Measurements from ENCODE around the gene KLF1.
"Not testable (repeated sequence)": the region's sequence is repeated elsewhere in the genome, so short reads cannot be mapped to it uniquely, and the experiment has no call there.

KLF1 gene

DNA sequence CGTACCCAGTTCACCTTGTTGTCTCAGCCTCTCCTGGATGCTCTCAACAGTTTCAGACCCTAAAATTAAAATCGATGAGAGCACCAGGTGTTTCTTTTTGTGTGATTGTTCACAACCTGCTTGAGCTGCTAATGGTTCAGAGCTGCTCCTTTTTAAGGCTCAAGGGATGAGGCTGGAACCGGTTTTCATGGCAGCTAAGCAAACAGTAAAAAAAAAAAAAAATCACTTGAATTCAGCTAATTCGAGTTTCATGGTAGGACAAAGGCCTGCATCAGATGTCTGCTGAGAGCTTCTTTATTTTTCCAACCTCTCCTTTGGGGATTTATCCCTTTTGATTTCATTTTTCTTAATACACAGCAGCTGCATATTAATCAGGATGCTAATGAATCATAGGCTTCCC is 25.6 kb upstream of the KLF1 start:
- TF ChIP-seq, protein P1, sequence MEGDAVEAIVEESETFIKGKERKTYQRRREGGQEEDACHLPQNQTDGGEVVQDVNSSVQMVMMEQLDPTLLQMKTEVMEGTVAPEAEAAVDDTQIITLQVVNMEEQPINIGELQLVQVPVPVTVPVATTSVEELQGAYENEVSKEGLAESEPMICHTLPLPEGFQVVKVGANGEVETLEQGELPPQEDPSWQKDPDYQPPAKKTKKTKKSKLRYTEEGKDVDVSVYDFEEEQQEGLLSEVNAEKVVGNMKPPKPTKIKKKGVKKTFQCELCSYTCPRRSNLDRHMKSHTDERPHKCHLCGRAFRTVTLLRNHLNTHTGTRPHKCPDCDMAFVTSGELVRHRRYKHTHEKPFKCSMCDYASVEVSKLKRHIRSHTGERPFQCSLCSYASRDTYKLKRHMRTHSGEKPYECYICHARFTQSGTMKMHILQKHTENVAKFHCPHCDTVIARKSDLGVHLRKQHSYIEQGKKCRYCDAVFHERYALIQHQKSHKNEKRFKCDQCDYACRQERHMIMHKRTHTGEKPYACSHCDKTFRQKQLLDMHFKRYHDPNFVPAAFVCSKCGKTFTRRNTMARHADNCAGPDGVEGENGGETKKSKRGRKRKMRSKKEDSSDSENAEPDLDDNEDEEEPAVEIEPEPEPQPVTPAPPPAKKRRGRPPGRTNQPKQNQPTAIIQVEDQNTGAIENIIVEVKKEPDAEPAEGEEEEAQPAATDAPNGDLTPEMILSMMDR (conservative IDR thresholded peaks at IDR 0.05; ENCODE audit: low read depth, low read length): no peak
- no peak for DNase-seq (ENCODE audit: low read depth)
- peak overlapping the region; percentile 26 for H3K4me3 ChIP-seq (ENCODE audit: low read length)

GRCh38 chr19:12907166-12907565 is 20.2 kb upstream of the KLF1 start:
- no peak overlapping the region for H3K4me3 ChIP-seq (ENCODE audit: low read length)
- TF ChIP-seq, protein P1 (conservative IDR thresholded peaks at IDR 0.05; ENCODE audit: low read depth, low read length): no peak
- DNase-seq (ENCODE audit: low read depth): no peak

- no peak for DNase-seq (ENCODE audit: low read depth)
- TF ChIP-seq, protein P1 (conservative IDR thresholded peaks at IDR 0.05; ENCODE audit: low read depth, low read length): no peak
- no peak overlapping the region for H3K4me3 ChIP-seq (ENCODE audit: low read length)
Measured at GRCh38 chr19:12899891-12900518, 13.0 kb upstream of the KLF1 start.

DNA sequence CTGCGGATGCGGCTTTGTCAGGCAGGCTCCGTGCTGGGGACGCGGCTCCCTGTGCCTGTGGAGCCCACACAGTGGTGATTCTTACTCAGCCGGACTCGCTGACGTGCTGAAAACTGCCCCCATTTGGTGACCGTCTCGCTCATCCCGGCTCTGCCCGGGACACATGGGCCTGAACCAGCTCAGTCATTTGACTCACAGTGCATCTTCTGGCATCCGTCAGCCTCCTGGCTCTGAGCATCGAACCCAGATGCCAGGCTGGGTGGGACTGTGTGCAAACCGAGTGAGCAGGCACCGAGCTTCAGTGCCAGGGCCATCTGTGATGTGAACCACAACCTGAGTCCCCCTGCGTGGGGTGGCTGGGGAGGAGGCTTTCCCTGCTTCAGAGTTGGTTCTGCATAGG is 9.5 kb upstream of the KLF1 start:
- H3K4me3 ChIP-seq (ENCODE audit: low read length): no peak overlapping the region
- TF ChIP-seq, protein P1 (conservative IDR thresholded peaks at IDR 0.05; ENCODE audit: low read depth, low read length): no peak
- no peak for DNase-seq (ENCODE audit: low read depth)

GRCh38 chr19:12893582-12893981 is 6.6 kb upstream of the KLF1 start:
- H3K4me3 ChIP-seq (ENCODE audit: low read length): no peak overlapping the region
- DNase-seq (ENCODE audit: low read depth): no peak
- TF ChIP-seq, protein P1 (conservative IDR thresholded peaks at IDR 0.05; ENCODE audit: low read depth, low read length): no peak

DNA sequence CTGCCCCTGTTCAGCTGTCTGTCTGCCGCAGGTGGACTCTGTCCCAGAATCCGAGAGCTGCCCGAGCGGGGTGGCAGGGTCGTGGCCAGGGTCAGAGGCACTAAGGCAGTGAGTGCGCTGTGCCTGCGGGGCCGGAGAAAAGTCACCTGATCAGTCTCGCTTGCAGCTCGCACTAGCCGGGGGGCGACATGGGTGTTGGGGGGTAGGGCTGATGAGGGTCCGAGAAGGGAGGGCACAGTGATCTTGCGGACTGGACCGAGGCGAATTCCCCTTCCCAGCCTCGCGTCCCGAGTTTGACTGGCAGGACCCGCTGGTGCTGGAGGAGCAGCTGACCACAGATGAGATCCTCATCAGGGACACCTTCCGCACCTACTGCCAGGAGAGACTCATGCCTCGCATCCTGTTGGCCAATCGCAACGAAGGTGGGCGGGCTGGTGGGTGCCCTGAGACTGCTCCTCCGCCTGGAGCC is 4.6 kb upstream of the KLF1 start:
- TF ChIP-seq, protein P1 (conservative IDR thresholded peaks at IDR 0.05; ENCODE audit: low read depth, low read length): no peak
- H3K4me3 ChIP-seq (ENCODE audit: low read length): peak overlapping the region; percentile 91
- DNase-seq (ENCODE audit: low read depth): no peak

DNA sequence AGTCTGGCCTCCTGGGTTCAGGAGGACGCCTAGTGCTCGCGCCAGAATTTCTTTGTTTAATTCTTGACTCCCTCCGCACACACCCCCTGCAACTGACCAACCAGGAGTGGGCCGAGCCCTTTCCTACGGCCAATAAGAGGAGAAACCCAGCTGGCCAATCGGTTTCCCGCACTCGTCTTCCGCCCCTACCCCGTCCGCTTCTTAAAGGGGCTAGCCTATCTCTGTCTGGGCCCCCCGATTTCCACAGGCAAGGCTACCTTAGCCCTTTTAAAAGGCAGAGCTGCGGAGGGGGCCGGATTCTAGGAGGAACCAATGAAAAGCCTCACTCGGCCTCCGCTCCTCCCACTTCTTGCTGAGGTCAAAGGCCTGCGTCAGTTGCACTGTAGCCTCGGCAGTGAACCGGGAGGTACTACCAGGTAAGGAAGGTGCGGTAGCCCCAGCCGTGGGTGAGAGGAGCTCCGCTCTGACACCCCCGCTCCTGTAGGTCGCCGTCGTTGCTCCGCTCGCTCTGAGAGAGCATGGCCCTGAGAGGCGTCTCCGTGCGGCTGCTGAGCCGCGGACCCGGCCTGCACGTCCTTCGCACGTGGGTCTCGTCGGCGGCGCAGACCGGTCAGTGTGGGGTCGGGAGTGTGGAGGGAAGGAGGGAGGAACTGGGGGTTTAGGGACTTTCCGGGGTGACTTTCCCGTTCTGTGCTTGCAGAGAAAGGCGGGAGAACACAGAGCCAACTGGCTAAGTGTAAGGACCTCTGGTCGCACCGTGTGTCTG is 4.0 kb upstream of the KLF1 start, which contains the start of gene GCDH:
Gene GCDH, plus strand, starts transcription at position 374 of the 766 bp plus-strand sequence. Its CDS starts 145 bp downstream, at position 519.
- H3K4me3 ChIP-seq (ENCODE audit: low read length): peak within 1 kb of the TSS; percentile 91
- DNase-seq (ENCODE audit: low read depth): peak; percentile 97
- TF ChIP-seq, protein P1 (conservative IDR thresholded peaks at IDR 0.05; ENCODE audit: low read depth, low read length): no peak

DNA sequence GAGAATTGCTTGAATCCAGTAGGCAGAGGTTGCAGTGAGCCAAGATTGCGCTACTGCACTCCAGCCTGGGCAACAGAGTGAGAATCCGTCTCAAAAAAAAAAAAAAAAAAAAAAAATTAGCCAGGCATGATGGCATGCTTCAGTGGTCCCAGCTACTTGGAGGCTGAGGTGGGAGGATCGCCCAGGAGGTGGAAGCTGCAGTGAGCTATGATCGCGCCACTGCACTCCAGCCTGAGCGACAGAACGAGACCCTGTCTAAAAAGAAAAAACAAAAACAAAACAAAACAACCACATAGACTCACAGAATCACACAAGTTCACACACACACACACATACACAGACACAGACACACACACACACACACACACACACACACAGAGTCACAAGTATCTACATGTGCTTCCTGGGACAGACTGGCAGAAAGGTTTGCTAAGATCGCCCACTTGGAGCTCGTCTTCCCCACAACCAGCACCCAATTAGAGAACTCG is 3.3 kb upstream of the KLF1 start:
- peak overlapping the region; percentile 31 for H3K4me3 ChIP-seq (ENCODE audit: low read length)
- DNase-seq (ENCODE audit: low read depth): not testable (repeated sequence)

All from retinal pigment epithelial cell (primary cell).